NCI-H1105 (cell line): ENCODE data around the gene FGF3.
A peak's percentile ranks its signal among the peaks of the same experiment; 100 is the strongest.

Experiments used
- DNase-seq: peaks from one replicate; lab custom pipeline; 2025; lab: John Stamatoyannopoulos, UW

FGF3 gene

GRCh38 chr11:69843529-69843921 is 24.3 kb upstream of the FGF3 start:
- DNase-seq: no peak

- DNase-seq: no peak
Measured at GRCh38 chr11:69842746-69843528, 23.7 kb upstream of the FGF3 start.

- no peak for DNase-seq
Measured at GRCh38 chr11:69841859-69842698, 22.9 kb upstream of the FGF3 start.

- DNase-seq: no peak
Measured at GRCh38 chr11:69841170-69841858, 22.1 kb upstream of the FGF3 start.

DNA sequence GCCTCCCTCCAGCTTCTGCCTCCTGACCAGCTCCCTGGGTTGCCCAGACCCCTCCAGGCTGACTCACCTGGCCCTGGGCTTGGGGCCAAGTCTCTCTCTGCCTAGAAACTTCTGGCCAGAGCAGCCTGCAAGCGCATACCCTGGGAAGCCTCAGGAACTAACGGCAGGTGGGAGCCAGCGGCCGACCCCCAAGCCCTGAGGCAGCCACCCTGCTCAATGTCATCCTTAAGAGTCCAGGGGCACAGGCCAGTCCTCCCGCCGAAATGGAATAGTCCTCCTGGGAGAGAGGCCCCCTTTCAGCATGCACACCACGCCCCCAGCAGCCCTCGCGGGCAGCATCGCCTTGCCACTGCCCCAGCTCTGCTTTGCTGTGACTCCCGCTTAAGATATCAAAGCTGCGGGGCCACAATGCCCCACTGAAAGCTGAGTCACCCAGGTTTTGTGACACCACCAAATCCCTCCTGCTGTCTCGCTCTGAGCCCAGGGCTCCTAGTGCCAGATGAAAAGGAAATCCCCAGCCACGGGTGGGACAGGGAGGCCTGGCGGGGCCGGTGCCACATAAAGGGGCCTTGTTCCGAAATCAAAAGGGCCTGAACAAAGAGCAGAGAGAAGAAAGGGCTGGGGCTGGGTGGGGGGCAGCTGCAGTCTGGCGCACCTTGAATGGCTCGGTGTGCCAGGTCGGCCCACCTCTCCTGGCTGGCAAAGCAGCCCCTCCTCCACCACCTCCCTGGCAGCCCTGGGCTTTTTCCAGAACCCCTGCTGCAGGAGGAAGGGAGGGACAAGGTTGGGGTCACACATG is 21.4 kb upstream of the FGF3 start:
- peak; percentile 48 for DNase-seq

DNA sequence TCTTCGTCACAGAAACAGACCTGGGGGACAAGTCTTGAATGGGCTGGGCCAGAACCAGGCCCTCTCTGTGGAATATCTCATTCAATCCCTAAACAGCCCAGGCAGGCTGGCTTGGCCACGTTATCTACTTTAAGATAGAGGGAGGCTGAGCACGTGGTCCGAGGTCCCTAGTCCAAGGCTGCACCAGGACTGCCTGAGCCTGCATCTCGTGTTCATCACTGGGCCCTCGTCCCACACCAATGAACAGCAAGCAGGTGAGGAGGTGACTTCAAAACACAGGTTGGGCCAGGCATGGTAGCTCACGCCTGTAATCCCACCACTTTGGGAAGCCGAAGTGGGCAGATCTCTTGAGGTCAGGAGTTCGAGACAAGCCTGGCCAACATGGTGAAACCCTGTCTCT is 20.3 kb upstream of the FGF3 start:
- no peak for DNase-seq

DNA sequence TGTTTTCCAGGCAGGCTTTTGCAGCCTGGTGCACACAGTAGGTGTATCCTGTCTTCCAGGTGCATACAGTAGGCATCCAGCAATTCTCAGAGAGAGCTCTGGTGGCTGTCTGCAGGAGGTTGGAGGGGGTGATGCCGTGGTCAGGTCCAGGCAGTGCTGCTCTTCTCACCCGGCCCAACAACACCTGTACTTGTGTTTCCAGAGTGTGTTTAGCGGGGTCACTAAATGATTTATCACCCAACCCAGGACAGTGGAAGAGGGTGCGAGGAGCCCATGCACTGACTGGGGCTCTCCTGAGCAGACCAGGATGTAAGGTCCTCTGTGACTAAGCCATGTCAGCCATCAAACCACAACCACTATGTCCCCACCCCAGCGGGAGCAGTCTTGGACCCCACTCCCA is 18.6 kb upstream of the FGF3 start:
- no peak for DNase-seq

DNA sequence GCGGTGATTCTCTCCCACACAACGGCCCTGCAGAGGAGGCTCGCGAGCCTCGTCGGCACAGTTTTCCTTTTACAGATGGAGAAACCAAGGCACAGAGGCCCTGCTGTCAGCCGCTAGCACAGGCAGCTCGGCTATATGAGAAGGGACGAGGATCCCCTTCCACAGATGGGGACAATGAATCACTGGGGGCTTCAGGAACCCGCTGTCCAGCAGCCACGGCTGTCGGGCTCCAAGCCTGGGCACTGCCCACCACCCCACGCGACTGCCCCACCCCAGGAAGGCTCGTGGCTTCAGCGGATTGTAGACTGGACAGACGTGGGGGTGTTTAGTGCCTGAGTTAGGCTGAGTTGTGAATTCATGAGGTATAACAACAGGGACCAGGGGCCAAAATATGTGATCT is 17.2 kb upstream of the FGF3 start:
- DNase-seq: no peak

DNA sequence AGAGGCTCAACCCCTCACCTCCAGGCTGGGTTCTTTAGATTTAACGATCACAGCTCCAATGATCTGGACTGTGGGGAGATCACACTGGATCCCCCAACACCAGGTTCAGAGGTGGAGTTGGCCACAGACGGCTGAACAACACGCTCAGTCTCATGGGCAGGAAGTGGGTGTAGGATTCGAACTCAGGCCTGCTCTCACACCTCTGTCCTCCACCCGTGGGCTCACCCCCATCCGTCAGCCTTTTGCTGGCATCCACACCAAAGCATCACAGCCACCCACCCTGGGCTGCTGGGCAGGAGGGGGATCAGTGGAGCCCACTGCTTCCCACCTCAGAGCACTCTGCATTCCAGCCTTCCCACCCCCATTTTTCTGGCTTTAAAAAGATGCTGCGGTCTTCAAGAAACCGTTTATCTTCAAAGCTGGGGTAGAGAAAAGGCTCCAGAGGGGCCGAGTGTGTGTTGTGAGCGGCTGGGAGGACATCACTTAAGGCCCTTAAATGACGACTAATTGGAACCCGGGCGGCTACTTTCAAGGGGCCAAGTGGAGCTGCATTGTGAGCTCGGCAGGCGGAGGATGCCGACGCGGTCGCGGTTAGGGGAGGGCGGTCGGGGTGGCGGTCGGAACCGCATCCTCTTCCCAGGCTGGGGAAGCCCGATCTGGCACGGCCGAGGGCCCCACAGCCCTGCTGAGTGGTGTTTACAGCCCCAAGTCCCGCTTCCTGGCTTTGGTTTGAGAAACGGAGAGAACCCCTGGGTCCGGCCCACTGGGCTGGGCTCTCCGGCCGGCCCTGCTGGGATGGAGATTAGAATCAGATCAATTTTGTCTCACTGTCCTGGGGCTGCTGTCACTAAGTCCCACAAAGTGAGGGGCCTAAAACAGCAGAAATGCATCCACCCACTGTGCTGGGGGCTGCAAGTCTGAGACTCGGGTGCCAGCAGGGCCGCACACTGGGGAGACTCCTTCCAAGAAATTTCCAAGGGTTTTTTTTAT is 15.9 kb upstream of the FGF3 start:
- DNase-seq: no peak

- no peak for DNase-seq
Measured at GRCh38 chr11:69834251-69834650, 15.0 kb upstream of the FGF3 start.

GRCh38 chr11:69832561-69833413 is 13.6 kb upstream of the FGF3 start:
- no peak for DNase-seq

DNA sequence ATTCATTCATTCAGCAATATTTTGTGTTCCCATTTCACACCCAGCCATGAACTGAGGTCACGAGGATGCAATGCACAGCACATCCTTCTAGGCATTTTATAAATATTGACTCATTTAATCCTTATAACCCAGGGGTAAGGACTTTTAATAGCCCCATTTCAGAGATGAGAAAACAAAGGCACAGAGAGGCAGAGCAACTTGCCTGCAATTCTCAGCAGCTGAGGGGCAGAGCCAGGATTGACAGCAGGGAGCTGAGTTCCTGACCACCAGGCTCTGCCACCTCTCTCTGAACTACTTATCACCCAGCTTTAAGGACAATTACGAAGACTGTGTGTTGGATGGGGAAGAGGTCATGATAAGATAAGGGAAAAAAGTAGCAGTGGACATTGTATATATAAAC is 12.8 kb upstream of the FGF3 start:
- no peak for DNase-seq

DNA sequence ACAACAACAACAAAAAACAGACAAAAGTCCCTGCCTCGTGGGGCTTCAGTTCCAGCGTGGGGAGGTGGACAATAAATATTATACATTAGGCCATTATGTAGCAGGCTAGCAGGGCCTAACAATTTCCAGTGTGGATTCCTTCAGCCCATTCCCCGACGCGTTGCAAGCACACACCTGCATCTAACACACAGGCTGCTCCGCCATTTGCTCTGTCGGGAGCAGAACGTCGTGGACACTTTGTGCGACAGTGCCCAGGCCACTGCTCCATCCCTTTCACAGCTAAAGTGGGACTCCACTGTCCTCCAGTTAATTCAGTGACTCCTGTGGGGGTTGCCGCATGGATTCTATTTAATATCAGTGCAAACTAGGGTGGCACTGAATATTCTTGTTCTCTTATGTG is 10.9 kb upstream of the FGF3 start:
- DNase-seq: no peak

- DNase-seq: no peak
Measured at GRCh38 chr11:69828971-69829344, 9.7 kb upstream of the FGF3 start.

- no peak for DNase-seq
Measured at GRCh38 chr11:69828276-69828970, 9.2 kb upstream of the FGF3 start.

GRCh38 chr11:69826773-69827172 is 7.6 kb upstream of the FGF3 start:
- DNase-seq: no peak

DNA sequence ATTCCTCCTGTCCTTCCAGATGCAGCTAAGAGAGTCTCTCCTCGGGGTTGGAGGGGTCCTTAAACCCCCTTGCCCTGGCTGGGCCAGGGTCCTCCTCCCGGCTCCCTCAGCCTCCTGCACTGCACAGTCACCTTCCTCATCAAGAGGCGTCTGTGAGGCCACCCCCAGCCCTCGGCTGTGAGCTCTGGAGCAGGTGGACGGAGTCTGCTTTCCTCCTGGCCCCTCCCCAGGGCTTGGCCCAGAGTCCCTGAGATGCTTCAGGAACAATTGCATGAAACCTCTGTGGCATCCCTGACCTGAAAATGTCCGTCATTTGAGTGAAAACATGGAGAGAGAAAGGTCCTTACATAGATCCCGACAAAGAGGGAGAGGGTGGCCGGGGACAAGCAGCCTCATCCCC is 6.7 kb upstream of the FGF3 start:
- DNase-seq: no peak

- no peak for DNase-seq
Measured at GRCh38 chr11:69825037-69825834, 6.0 kb upstream of the FGF3 start.
